ENCODE results near the gene FABP2. TPM values are rescaled to one million over a fixed set of nuclear protein-coding genes. Genes with fewer than 3 reads are reported as not detected.

The FABP2 gene
- total RNA-seq, 1 experiment from 2014 or later, result not detected

DNA sequence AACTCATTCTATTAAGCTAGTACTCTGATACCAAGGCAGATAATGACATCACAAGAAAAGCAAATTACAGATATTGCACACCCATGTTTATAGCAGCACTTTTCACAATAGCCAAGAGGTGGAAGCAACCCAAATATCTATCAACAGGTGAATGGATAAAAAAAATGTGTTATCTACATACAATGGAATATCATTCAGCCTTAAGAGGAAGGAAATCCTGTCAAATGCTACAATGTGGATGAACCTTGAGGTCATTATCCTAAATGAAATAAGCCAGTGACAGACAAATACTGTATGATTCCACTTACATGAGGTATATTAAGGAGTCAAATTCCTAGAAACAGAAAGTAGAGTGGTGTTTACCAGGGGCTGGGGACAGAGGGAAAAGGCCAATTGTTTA, 14.3 kb downstream of the FABP2 start:
- Histone ChIP-seq H3K36me3 (ENCODE audit: low read depth) (no peaks in the 10 kb centered on the region), H3K4me1 (replicated peaks; ENCODE audit: insufficient read depth) (no peaks in the 10 kb centered on the region), H2AFZ (no peak overlapping the region), H3K27ac (no peak overlapping the region), H3F3A (ENCODE audit: insufficient read depth, low read depth) (no peaks in the 10 kb centered on the region), H3K9me2 (ENCODE audit: insufficient read depth) (no peaks in the 10 kb centered on the region), H3K79me2 (ENCODE audit: low read depth) (no peaks in the 10 kb centered on the region), H3K4me2 (no peak overlapping the region), H3K9me3 (ENCODE audit: insufficient read depth, low read depth) (no peaks in the 10 kb centered on the region), H3K27me3 (ENCODE audit: insufficient read depth, low read depth) (no peaks in the 10 kb centered on the region), H4K20me1 (ENCODE audit: insufficient read depth) (no peaks in the 10 kb centered on the region), H3K4me3 (no peak overlapping the region)
- ChIA-PET POLR2A (ENCODE audit: unreplicated experiment) (no interaction called here), CTCF (interaction anchor here (0.6 kb wide), 1 partner anchor 475 kb away, joined by 4 read pairs; no protein-coding TSS in a partner anchor)
- TF ChIP-seq, protein P1, sequence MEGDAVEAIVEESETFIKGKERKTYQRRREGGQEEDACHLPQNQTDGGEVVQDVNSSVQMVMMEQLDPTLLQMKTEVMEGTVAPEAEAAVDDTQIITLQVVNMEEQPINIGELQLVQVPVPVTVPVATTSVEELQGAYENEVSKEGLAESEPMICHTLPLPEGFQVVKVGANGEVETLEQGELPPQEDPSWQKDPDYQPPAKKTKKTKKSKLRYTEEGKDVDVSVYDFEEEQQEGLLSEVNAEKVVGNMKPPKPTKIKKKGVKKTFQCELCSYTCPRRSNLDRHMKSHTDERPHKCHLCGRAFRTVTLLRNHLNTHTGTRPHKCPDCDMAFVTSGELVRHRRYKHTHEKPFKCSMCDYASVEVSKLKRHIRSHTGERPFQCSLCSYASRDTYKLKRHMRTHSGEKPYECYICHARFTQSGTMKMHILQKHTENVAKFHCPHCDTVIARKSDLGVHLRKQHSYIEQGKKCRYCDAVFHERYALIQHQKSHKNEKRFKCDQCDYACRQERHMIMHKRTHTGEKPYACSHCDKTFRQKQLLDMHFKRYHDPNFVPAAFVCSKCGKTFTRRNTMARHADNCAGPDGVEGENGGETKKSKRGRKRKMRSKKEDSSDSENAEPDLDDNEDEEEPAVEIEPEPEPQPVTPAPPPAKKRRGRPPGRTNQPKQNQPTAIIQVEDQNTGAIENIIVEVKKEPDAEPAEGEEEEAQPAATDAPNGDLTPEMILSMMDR (conservative IDR thresholded peaks at IDR 0.05), result no peak
- TF ChIP-seq EZH2 (IDR thresholded peaks at IDR 0.05; ENCODE audit: low read depth), result no peak
- DNase-seq, result no peak
- no TSS peak for BruUV-seq (replicated peaks)
- intact Hi-C loops (cut with micrococcal nuclease; ENCODE audit: unreplicated experiment), result no loop called here

DNA sequence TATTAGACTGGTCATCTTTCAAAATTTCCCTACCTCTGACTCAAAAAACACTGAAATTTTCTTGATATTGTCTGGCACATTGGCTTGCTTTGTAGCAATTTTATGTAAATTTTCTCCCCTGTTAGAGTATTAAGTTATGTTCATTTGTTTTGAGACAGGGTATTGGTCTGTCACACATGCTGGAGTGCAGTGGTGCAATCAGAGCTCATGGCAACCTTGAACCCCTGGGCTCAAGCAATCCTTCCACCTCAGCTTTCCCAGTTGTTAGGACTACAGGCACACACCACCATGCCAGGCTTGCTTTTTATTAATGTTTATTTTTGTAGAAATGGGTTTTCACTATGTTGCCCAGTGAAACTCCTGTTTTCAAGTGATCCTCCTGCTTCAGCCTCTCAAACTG, 17.5 kb downstream of the FABP2 start:
- Histone ChIP-seq H3K27me3 (ENCODE audit: insufficient read depth, low read depth) (no peaks in the 10 kb centered on the region), H2AFZ (no peak overlapping the region), H3K9me2 (ENCODE audit: insufficient read depth) (no peaks in the 10 kb centered on the region), H3K4me1 (replicated peaks; ENCODE audit: insufficient read depth) (peaks cover 10% of the 10 kb centered on the region; the same call in 1 of the 2 replicates), H3F3A (ENCODE audit: insufficient read depth, low read depth) (peaks cover 16% of the 10 kb centered on the region; the same call in 1 of the 2 replicates), H3K27ac (no peak overlapping the region), H3K4me3 (no peak overlapping the region), H3K79me2 (ENCODE audit: low read depth) (peaks cover 8% of the 10 kb centered on the region), H3K9me3 (ENCODE audit: insufficient read depth, low read depth) (no peaks in the 10 kb centered on the region), H4K20me1 (ENCODE audit: insufficient read depth) (no peaks in the 10 kb centered on the region), H3K36me3 (ENCODE audit: low read depth) (no peaks in the 10 kb centered on the region), H3K4me2 (no peak overlapping the region)
- no peak for DNase-seq
- TF ChIP-seq, protein P1 (conservative IDR thresholded peaks at IDR 0.05), result no peak
- TF ChIP-seq EZH2 (IDR thresholded peaks at IDR 0.05; ENCODE audit: low read depth), result no peak
- BruUV-seq (replicated peaks), result no TSS peak
- CTCF ChIA-PET, result no interaction called here
- intact Hi-C loops (cut with micrococcal nuclease; ENCODE audit: unreplicated experiment), result no loop called here
- POLR2A ChIA-PET (ENCODE audit: unreplicated experiment), result no interaction called here

DNA sequence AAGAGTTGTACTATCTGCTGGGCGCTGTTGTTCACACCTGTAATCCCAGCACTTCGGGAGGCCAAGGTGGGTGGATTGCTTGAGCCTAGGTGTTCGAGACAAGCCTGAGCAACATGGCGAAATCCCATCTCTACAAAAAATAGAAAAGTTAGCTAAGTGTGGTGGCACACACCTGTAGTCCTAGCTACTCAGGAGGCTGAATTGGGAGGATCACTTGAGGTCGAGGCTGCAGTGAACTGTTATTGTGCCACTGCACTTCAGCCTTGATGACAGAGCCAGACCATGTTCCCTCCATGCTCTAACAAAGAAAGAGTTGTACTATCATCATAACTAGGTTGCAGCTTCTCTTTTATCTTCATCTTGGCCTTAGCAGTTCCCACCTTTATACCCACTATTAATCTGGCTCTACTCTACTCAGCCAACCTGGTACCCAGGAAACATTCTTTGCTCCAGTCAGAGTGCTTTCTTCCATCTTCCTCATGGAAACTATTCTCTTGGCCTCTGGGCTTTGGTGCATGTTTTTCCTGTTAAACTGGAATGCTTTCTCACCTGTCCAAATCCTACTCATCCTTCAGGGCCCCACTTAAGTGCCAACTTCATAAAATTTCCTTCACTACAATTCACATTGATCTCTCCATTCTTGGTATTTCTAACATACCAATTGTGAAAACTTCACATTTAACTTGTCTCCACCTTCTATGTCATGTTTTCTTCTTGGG, 18.2 kb downstream of the FABP2 start:
- Histone ChIP-seq H3K27ac (no peak overlapping the region), H3K4me2 (no peak overlapping the region), H3F3A (ENCODE audit: insufficient read depth, low read depth) (peaks cover 16% of the 10 kb centered on the region; the same call in 1 of the 2 replicates), H4K20me1 (ENCODE audit: insufficient read depth) (no peaks in the 10 kb centered on the region), H3K9me3 (ENCODE audit: insufficient read depth, low read depth) (no peaks in the 10 kb centered on the region), H3K36me3 (ENCODE audit: low read depth) (no peaks in the 10 kb centered on the region), H3K9me2 (ENCODE audit: insufficient read depth) (no peaks in the 10 kb centered on the region), H3K27me3 (ENCODE audit: insufficient read depth, low read depth) (no peaks in the 10 kb centered on the region), H3K79me2 (ENCODE audit: low read depth) (peaks cover 15% of the 10 kb centered on the region), H2AFZ (no peak overlapping the region), H3K4me1 (replicated peaks; ENCODE audit: insufficient read depth) (peaks cover 11% of the 10 kb centered on the region; the same call in 1 of the 2 replicates), H3K4me3 (no peak overlapping the region)
- no peak for DNase-seq
- CTCF ChIA-PET, result no interaction called here
- intact Hi-C loops (cut with micrococcal nuclease; ENCODE audit: unreplicated experiment), result no loop called here
- no peak for TF ChIP-seq EZH2 (IDR thresholded peaks at IDR 0.05; ENCODE audit: low read depth)
- TF ChIP-seq, protein P1 (conservative IDR thresholded peaks at IDR 0.05), result no peak
- POLR2A ChIA-PET (ENCODE audit: unreplicated experiment), result no interaction called here
- BruUV-seq (replicated peaks), result no TSS peak

All from PC-9 (cell line).